G401.6 (cell line): ENCODE data around the gene SORBS1.
"Not testable (repeated sequence)": the region's sequence is repeated elsewhere in the genome, so short reads cannot be mapped to it uniquely, and the experiment has no call there.

Source experiments
- FAIRE-seq: peaks from 2 replicates; lab custom pipeline; 2012; peaks lifted over from hg19 to GRCh38; lab: Jason Lieb, UNC

The SORBS1 gene

GRCh38 chr10:95482501-95483233, 78.5 kb downstream of the SORBS1 start:
- FAIRE-seq, result no peak

- FAIRE-seq, result no peak
Measured at GRCh38 chr10:95480901-95481491, 80.2 kb downstream of the SORBS1 start.

- no peak for FAIRE-seq
Measured at GRCh38 chr10:95480102-95480900, 80.9 kb downstream of the SORBS1 start.

- no peak for FAIRE-seq
Measured at GRCh38 chr10:95478935-95479334, 82.2 kb downstream of the SORBS1 start.

- no peak for FAIRE-seq
Measured at GRCh38 chr10:95478185-95478584, 83.0 kb downstream of the SORBS1 start.

GRCh38 chr10:95477175-95477520, 84.0 kb downstream of the SORBS1 start:
- no peak for FAIRE-seq

- FAIRE-seq, result no peak
Measured at GRCh38 chr10:95476469-95477174, 84.5 kb downstream of the SORBS1 start.

- FAIRE-seq, result no peak
Measured at GRCh38 chr10:95475827-95476468, 85.2 kb downstream of the SORBS1 start.

- FAIRE-seq, result no peak
Measured at GRCh38 chr10:95475003-95475383, 86.2 kb downstream of the SORBS1 start.

- FAIRE-seq, result no peak
Measured at GRCh38 chr10:95474228-95475002, 86.8 kb downstream of the SORBS1 start.

- no peak for FAIRE-seq
Measured at GRCh38 chr10:95472304-95473088, 88.7 kb downstream of the SORBS1 start.

- no peak for FAIRE-seq
Measured at GRCh38 chr10:95469676-95470075, 91.5 kb downstream of the SORBS1 start.

GRCh38 chr10:95469251-95469650, 91.9 kb downstream of the SORBS1 start:
- no peak for FAIRE-seq

- FAIRE-seq, result not testable (repeated sequence)
Measured at GRCh38 chr10:95467642-95468041, 93.5 kb downstream of the SORBS1 start.

GRCh38 chr10:95467162-95467599, 94.0 kb downstream of the SORBS1 start:
- FAIRE-seq, result no peak

GRCh38 chr10:95466436-95466835, 94.7 kb downstream of the SORBS1 start:
- no peak for FAIRE-seq

GRCh38 chr10:95464280-95464679, 96.9 kb downstream of the SORBS1 start:
- no peak for FAIRE-seq

GRCh38 chr10:95462740-95463667, 98.2 kb downstream of the SORBS1 start:
- FAIRE-seq, result no peak

- no peak for FAIRE-seq
Measured at GRCh38 chr10:95461611-95462010, 99.6 kb downstream of the SORBS1 start.
